Measurements from ENCODE around the gene RBMS1.

DNA sequence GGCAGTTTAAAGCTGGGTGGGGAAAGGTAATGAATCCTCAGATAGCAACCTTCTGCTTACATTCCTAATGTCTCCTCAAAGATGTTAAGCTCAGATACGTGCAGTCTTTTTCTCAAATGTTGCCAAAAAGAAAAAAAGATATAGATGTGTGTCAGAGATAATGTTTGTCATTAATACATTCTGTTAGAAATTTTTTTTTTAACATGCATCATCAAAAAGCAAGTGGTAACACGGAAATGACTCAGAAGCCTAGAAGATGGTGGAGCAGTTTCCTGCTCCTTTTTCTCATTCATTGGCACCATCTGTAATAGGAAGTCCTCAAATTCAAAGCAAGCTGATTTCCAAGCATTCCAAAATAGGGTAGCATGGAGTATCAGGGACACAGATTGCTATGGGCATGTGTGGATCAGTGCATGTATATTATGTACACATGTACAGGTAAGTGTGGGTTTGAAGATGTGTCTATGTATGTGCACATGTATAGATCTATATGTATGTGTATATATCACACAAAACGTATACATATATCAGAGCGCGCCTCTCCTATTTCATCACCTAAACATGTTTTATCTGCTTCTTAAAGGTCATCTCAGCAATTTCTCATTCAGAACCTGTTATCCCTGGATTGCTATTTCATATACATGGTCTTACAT is 213.7 kb downstream of the RBMS1 start:
- TF ChIP-seq, protein P1, sequence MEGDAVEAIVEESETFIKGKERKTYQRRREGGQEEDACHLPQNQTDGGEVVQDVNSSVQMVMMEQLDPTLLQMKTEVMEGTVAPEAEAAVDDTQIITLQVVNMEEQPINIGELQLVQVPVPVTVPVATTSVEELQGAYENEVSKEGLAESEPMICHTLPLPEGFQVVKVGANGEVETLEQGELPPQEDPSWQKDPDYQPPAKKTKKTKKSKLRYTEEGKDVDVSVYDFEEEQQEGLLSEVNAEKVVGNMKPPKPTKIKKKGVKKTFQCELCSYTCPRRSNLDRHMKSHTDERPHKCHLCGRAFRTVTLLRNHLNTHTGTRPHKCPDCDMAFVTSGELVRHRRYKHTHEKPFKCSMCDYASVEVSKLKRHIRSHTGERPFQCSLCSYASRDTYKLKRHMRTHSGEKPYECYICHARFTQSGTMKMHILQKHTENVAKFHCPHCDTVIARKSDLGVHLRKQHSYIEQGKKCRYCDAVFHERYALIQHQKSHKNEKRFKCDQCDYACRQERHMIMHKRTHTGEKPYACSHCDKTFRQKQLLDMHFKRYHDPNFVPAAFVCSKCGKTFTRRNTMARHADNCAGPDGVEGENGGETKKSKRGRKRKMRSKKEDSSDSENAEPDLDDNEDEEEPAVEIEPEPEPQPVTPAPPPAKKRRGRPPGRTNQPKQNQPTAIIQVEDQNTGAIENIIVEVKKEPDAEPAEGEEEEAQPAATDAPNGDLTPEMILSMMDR (IDR thresholded peaks at IDR 0.05; ENCODE audit: poor library complexity, severe bottlenecking): no peak
- TF ChIP-seq SMC3 (conservative IDR thresholded peaks at IDR 0.05; ENCODE audit: poor library complexity): no peak
- no peak for TF ChIP-seq EZH2 (IDR thresholded peaks at IDR 0.05; ENCODE audit: borderline replicate concordance, insufficient read depth, low read length, poor library complexity, severe bottlenecking)
- no peak for TF ChIP-seq RAD21 (conservative IDR thresholded peaks at IDR 0.05)
- TF ChIP-seq POLR2AphosphoS5 (IDR thresholded peaks at IDR 0.05): no peak

All from neural cell (in vitro differentiated cells).